Activated T-cell treated with anti-CD3 and anti-CD28 coated beads for 1 hour (primary cell): ENCODE data around the gene TNPO3.
"Not testable (repeated sequence)": the region's sequence is repeated elsewhere in the genome, so short reads cannot be mapped to it uniquely, and the experiment has no call there.

Experiments used
- DNase-seq: peaks from one replicate; pipeline ENCODE4 v3.0.0-alpha.2; 2020; ENCODE audit warnings: low read depth

Gene TNPO3

GRCh38 chr7:128959296-128959695, 95.6 kb downstream of the TNPO3 start:
- DNase-seq: no peak

- no peak for DNase-seq
These were observed 98.9 kb downstream of the TNPO3 start for GRCh38 chr7:128955981-128956380.

- DNase-seq: no peak
These were observed 99.8 kb downstream of the TNPO3 start for GRCh38 chr7:128954830-128955802.

- no peak for DNase-seq
These were observed 100.8 kb downstream of the TNPO3 start for GRCh38 chr7:128954150-128954549.

- DNase-seq: no peak
These were observed 103.6 kb downstream of the TNPO3 start for GRCh38 chr7:128951296-128951695.

GRCh38 chr7:128948976-128949760, 105.7 kb downstream of the TNPO3 start:
- DNase-seq: no peak

- no peak for DNase-seq
These were observed 106.5 kb downstream of the TNPO3 start for GRCh38 chr7:128948312-128948973.

GRCh38 chr7:128947854-128948253, 107.1 kb downstream of the TNPO3 start:
- no peak for DNase-seq

- DNase-seq: no peak
These were observed 107.7 kb downstream of the TNPO3 start for GRCh38 chr7:128946936-128947830.

GRCh38 chr7:128945668-128946366, 109.1 kb downstream of the TNPO3 start:
- no peak for DNase-seq

- DNase-seq: no peak
These were observed 110.2 kb downstream of the TNPO3 start for GRCh38 chr7:128944487-128945236.

GRCh38 chr7:128943251-128943650, 111.7 kb downstream of the TNPO3 start:
- not testable (repeated sequence) for DNase-seq

GRCh38 chr7:128941946-128942526, 112.9 kb downstream of the TNPO3 start:
- DNase-seq: no peak

- DNase-seq: no peak
These were observed 113.5 kb downstream of the TNPO3 start for GRCh38 chr7:128941323-128941890.

- DNase-seq: no peak
These were observed 114.2 kb downstream of the TNPO3 start for GRCh38 chr7:128940494-128941322.

GRCh38 chr7:128939861-128940410, 115.0 kb downstream of the TNPO3 start:
- DNase-seq: no peak

- DNase-seq: no peak
These were observed 115.6 kb downstream of the TNPO3 start for GRCh38 chr7:128939075-128939860.
